ENCODE results near the gene ZP4.
A peak's percentile ranks its signal among the peaks of the same experiment; 100 is the strongest.
"Not testable (repeated sequence)": the region's sequence is repeated elsewhere in the genome, so short reads cannot be mapped to it uniquely, and the experiment has no call there.

The ZP4 gene

DNA sequence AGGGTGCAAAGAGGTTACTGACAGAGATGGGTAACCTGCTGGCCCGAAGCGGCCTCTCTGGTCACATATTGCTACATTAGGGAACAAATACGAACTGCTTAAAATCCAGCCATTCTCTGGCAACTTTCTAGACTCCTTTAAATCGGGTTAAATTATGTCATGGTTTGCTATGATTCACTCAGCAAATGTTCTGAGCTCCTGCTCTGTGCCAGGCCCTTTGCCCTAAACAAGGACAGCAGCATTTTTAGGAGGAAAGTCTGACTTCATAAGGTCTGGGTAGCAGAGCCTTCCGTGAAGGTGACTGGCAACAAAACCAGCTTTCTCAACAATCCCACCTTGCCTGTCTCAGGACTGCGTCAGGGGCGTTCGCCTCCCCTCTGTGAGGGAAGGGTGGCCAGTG, 15.4 kb downstream of the ZP4 start:
- DNase-seq, result no peak

DNA sequence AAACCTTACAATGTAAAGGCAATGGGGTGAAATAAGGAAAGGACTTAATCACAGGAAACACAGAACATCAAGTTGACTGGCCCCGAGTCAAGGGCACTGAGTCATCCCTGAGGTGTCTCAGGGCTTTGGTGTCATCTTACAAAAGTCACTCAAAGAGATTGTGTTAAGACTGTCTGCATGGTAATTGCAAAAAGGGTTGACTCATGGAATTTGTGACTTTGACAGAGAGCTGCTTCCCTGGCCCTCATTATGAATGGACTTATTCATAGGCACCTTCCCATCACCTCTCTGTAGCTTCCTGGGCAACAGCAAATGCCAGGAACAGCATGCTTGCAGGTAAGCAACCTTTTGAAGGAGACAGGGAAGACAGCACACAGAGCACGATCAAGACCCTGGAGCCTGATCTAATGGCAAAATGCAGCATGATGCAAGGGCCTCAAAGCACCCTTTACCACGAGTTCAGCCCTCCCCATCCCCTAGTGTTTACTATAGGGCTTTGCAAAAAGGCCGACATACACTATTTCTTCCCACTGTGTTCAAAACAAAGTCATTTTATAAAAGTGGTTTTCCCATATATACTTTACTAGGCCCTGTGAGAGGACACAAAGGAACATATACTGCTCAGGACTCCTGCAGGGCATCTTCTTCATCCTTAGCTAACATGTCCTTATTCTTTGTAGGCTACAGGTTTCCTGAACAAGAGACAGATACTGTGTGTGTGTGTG, 17.1 kb downstream of the ZP4 start:
- peak; percentile 30 for DNase-seq

DNA sequence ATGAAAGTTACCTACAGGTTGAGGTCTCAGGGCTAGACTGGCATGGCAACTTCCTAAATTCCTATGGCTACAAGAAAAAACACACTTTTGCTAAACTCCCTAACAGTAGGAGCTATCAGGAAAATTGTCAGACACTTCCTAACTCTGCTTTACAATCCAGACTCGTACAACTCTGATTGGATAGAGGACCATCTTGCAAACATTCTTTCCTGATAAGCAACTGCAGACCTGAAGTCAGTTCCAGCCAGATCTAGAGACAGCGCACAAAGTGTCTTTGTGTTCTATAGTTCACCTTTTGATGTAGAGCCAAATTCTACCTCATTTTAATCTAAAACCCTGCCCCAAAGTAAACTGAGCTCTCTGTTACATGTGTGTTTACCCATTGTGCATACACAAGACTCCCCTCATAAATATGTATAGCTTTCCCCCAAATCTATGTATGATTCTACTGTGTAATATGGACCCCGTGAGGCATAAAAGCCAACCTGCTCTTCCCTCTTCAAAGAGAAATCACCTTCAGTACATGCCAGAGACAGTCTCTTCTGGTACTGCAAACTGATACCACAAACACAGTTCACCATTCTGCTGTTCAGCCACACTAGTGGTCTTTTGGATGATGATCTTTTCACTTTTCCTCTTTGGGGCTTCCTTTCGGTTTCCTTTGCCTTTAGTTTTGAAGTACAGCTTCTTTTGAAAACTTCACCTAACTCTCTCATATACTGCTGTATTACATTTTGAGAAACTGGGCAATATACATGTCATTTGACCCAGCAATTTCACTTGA, 21.7 kb downstream of the ZP4 start:
- no peak for DNase-seq

DNA sequence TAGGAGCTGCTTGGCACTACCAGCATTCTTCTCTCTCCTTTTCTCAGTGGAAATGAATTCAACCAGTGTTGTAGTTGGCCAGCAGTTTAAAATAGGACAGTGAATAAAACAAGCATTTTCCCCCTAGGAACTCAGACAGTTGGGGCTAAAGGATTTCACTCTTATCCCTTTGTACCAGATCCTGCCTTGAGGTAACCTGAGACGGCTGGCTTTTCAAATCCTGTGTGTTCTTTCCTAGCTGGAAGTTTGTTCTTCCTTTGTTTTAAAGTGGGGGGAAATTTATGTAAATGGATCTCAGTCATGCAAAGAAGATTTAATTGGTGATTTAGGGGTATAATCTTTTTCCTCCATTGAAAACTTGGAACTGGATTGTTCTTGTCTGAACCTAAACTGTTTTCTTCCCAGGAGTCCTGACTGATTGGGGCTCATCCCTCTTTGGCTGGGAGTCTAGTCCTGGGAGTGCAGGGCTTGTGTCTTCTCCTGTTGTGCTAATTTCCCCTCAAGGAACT, 23.3 kb downstream of the ZP4 start:
- DNase-seq, result no peak

DNA sequence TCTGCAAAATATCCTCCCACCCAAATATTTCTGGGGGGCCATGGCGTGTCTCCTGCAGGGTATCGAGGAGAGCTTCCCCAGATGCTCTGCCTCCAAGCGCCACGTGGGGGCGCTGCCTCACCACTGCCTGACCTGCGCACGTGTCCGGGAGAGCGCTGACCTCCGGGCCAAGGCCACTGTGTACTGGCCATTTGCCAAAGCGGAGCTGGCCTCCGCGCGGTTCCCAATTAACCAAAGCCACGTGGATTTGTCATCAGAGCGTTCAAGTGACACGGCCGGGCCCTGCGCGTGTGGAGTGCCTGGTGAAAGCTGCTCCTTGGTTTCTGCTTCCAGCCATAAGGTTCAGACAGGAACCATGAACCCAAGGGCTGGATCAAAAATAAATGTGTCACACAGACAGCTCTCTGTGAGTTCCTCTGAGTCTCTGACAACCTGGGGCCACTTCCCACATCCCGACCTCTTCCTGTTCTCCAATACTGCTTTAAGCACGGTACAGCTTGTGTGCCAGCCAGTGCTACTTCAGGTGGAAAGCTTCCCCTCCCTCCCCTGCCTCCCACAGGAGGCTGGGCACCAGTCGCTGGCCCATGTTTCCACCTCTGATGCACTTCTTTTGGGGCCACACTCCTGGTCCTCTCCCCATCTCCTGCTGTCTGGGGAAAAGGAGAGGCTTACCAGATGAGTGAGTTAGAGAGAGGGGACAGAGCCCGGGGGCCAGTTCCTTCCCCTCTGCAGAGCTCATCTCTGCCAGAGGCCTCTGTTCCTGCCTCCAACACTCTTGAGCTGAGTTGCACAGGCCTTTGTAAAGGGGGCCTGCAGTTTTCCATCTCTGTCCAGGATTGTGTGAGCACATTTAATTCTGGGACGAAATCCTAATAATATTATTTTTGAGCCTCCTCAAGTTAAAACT, 26.1 kb downstream of the ZP4 start:
- no peak for DNase-seq

DNA sequence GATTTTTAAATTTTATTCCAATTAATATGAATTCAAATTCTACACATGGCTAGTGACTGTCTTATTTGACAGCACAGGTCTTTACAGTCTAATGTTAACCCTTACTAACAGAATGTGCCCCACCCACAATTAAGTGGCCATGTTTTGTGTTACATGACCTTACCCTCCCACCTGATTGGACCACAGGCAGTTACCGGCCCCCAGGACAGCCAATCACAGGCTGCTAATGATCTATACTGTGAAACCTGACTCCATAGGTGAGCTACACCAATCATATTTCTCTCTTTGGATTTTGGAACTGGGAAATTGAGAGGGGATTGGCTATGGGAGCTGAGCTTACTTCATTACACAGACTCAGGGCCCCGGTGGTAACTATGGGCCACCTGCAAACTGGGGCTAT, 27.5 kb downstream of the ZP4 start:
- no peak for DNase-seq

DNA sequence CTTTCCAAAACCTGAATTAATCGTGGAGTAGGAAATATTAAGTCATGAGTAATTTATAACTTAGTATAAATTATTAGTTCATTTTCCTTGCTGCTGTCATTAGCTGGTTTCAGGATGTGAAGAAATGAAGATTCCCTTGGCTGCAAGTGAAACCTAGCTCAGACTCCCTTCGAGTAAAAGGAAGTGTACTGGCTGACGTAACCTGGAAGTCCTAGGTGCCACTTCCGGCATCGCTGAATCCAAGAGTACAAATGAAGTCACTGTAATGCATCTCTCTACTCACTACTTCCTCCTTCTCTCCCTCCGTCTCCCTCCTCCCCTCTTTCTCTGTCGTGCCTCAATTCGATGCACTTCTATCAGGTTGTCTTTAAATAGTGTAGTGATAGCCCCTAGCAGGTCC, 28.8 kb downstream of the ZP4 start:
- DNase-seq, result no peak

DNA sequence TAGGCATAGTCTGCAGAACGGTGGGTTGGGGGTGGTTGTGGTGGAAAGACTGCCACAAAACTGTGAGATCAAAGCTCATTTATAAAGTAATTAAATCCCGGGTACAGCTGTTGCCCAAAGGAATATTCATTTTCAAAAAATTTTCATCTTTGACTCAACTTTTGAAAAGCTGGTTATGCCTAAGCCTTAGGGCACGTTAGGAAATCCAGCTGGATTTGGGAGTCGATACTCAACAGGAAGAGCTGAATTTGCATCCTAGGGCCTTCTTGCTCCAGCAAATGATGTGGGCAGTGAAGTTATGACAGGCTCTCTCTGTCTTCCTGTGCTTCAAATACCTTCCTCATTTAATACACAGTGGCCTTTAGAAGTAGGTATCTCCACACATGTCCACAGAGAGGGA, 31.7 kb downstream of the ZP4 start:
- DNase-seq, result no peak

DNA sequence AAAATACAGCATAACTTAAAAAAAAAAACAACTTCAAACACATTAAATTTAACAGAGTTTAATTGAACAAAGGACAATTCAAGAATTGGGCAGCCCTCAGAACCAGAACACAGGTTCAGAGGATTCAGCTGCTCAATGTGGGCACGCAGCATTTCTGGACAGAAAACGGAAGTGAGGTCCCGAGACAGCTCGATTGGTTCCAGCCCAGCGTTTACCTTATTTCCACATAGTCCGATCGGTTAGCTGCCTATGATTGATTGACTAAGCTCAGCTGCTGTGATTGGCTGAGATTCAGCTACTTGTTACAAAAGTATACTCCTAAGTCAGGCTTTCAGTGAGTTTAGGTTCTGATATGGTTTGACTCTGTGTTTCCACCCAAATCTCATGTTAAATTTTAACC, 33.3 kb downstream of the ZP4 start:
- DNase-seq, result no peak

DNA sequence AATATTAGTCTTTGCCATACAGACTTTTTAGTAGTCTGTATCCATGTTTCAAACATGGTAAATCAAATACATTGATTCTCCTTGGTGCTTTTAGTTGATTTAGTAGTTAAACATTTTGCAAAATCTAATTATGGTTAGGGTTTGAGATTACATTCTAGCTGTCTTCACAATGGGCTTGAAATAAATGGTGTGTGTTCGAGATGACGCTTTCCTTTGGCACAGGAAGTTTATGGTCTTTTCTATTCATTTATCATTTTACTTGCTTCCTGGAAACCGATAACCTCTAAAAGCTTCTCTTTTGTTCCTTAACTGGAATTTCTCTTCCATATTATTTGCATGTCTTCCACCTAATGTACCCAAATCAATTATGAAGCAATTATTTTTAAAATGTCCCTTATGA, 38.4 kb downstream of the ZP4 start:
- DNase-seq, result no peak

DNA sequence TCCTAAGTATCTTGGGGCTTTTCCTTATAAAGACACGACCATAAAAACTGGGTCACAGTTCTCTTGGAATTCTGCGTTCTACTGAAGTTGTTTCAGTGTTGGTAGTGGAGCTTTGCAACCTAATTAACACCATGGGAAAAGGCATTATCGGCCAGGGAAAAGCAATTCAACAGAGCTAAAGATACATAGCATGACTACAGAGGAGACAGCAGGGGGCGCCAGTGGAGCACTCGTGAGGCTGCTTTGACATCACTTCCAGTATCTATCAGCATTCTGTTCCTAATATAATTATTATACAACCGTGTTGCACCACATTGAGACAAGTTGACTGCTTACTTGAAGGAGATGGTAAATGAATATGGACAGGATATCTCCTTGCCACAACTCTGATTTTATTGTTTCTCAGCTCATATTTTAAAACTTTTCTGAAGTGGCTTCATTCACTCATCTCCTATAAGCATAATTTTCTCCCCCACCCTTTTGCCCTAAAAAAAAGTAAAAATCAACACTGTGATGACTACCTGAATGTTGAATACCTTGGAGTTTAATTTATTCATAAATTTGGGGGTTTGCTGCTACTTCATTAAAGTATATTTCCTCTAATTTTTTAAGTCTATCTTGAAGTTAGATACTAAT, 39.4 kb downstream of the ZP4 start:
- peak; percentile 19 for DNase-seq

DNA sequence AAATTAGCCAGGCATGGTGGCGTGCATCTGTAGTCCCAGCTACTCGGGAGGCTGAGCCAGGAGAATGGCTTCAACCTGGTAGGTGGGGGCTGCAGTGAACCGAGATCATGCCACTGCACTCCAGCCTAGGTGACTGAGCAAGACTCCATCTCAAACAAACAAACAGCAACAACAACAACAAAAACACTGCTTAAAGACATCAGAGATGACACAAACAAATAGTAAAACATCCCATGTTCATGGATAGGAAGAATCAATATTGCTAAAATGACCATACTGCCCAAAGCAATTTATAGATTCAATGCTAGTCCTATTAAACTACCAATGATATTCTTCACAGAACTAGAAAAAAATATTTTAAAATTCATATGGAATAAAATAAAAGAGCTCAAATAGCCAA, 47.2 kb downstream of the ZP4 start:
- DNase-seq, result not testable (repeated sequence)

DNA sequence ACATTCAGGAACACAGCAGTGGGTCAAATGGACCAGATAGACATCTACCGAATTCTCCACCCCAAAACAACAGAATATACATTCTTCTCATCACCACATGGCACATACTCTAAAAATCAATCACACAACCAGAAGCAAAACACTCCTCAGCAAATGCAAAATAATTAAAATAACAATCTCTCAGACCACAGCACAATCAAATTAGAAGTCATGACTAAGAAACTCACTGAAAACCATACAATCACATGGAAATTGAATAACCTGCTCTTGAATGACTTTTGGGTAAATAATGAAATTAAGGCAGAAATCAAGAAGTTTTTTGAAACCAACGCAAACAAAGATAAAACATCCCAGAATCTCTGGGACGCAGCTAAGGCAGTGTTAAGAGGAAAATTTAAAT, 49.2 kb downstream of the ZP4 start:
- DNase-seq, result no peak

DNA sequence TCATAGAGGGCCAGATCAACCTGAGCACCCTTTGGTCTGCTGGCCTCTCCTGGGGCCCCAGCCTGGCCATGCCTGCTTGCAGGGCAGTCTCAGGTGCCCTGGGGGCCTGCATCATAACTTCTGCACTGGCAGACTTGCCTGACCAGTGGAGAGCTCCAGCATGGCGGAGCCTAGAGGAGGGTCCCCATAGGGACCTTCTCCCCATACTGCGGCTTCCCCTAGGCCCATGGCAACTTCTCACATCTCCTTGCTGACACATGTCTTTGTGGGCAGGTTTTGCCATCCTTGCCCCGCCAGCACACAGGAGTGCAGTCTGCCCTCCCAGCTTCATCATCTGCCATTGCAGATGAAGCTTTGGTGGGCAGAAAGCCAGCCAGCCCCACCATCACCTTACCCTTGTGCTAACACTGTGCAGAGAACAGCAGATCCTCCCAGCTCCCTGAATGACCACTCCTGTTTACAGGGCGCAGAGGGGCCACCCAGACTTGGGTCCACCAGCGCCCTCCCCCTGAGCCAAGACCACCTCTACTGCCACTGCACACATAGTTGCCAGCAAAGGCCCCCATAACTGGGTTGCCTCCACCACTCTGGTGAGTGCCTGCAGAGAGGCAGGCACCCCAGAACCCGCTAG, 51.7 kb downstream of the ZP4 start:
- no peak for DNase-seq

DNA sequence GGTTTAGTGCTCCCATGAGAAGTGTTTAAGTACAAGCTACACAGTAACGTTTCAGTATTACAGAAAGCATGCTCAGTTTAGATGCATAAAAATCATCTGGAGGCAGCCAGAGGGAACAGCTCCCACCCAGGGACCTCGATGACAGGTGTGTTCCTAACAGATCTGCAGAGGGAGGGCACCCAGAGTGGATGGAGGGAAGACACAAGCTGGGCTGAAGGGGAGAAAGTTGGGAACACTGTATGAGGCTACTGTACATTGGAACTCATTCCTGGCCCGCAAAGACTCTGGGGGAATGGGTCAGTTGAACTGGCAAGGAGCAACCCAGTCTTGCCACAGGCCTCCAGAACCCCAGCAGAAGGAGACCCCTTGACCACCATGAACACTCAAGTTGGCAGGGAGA, 52.4 kb downstream of the ZP4 start:
- DNase-seq, result no peak

DNA sequence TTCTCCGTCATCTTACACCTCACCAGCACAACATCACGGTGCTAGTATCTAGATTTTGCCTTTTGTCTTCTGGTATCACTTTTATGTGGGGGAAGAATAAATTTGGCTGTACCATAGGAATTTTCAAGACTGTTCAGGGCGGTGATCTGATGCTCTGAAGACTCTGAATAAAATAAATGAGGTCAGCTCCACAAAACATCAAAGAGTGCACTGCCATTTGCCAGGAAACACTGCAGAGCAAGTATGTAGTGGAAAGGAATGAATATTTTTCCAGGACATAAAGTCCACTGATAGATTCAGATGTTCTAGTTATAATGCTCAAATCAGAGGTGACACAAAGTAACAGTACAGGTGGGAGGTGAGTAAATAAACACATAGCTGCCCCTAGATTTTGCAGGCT, 56.3 kb downstream of the ZP4 start:
- no peak for DNase-seq

DNA sequence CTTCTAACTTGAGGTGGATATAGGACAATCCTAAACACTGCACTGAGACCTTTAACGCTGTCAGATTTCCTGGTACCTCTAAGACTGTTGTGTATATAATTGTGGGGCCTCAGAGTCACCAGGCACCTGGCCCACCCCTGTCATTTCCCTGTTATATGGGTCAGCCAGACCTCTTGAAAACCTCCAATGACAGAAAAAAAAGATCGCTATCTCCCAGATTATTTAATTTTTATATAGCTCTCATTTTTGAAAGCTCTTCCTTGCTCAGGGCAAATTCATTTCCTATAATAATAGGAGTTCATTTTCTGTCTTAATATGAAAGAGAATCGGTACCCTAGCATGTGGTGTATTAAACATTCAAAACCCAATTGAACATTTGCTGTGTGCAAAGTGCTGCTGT, 56.7 kb downstream of the ZP4 start:
- no peak for DNase-seq

DNA sequence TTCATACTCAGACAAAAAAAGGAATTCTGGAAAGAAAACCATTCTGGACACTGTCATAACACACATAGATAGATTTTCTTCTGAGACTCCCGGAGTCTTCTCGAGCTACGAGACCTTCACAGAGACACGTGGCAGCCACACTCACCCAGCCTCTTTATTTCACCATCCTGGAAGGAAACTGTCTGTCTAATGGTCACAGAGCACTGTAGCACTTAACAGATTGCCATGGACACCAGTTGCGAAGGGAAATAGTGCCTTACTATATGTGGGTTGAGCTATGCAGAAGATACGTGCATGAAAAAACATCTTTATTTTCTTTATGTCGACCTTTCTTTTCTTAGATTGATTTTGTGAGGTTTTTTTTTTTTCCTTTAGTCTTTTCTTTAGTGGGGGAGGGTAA, 57.9 kb downstream of the ZP4 start:
- DNase-seq, result no peak
